RWPE2 (cell line): Measurements from ENCODE around the gene BLNK.
A peak's percentile ranks its signal among the peaks of the same experiment; 100 is the strongest.

Experiments used
- ATAC-seq: fragments of 200-7000 bp; cut with Tn5 transposase; 3 replicates; pipeline ENCODE4 v1.9.1; 2021; ENCODE audit warnings: low read depth
- DNase-seq: peaks from one replicate; pipeline ENCODE4 v3.0.0-alpha.2; 2020; ENCODE audit warnings: low spot score
- H3K27ac ChIP-seq: fragments of 450-650 bp; 2 replicates; pipeline ENCODE4 v1.5.1; 2017; ENCODE audit warnings: mild to moderate bottlenecking; ENCODE audit not compliant: poor library complexity, severe bottlenecking
- H3K27me3 ChIP-seq: fragments of 250-450 bp; sonication (Bioruptor Pico); 2 replicates; pipeline ENCODE4 v1.5.1; 2021; ENCODE audit warnings: mild to moderate bottlenecking, moderate library complexity; ENCODE audit not compliant: insufficient read depth, poor library complexity, severe bottlenecking
- H3K36me3 ChIP-seq: fragments of 250-450 bp; sonication (Bioruptor Pico); 2 replicates; pipeline ENCODE4 v1.5.1; 2020; ENCODE audit warnings: low read depth, mild to moderate bottlenecking, moderate library complexity
- H3K4me1 ChIP-seq: fragments of 250-450 bp; sonication (Bioruptor Pico); 2 replicates; pipeline ENCODE4 v1.5.1; 2021; ENCODE audit warnings: mild to moderate bottlenecking, moderate library complexity; ENCODE audit not compliant: insufficient read depth, poor library complexity, severe bottlenecking
- H3K4me3 ChIP-seq: fragments of 250-450 bp; sonication (Bioruptor Pico); 2 replicates; pipeline ENCODE4 v1.5.1; 2021; ENCODE audit warnings: mild to moderate bottlenecking, moderate library complexity; ENCODE audit not compliant: severe bottlenecking
- H3K9me3 ChIP-seq: fragments of 250-450 bp; sonication (Bioruptor Pico); 2 replicates; pipeline ENCODE4 v1.5.1; 2021; ENCODE audit warnings: mild to moderate bottlenecking, moderate library complexity; ENCODE audit not compliant: severe bottlenecking
- CTCF ChIP-seq: fragments of 450-650 bp; IDR thresholded peaks from one replicate; pipeline ENCODE4 v1.5.1; 2017; ENCODE audit warnings: mild to moderate bottlenecking, moderate library complexity; ENCODE audit not compliant: poor library complexity, severe bottlenecking

Gene BLNK

DNA sequence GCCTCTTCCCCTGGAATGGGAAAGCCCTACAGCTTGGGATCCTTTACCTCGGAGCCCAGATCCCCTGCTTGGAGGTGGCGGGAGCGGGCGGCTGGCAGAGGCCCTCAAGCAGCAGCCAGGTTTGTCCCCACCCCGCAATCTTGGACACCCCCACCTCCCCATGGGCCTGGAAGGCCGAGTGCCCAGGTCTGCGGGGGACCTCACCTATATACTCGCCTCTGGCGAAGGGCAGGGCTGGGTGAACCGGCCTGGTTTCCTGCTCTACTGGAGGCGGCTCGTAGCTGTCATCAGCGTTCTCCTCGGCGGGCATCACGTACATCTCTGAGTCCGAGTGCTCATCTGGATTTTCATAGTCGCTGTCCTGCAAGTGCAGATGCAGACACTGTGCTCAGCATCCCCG lies 44.2 kb downstream of the BLNK start:
- DNase-seq (no peak), ATAC-seq (no peak)
- Histone ChIP-seq H3K4me1 (no peaks in the 10 kb centered on the region), H3K27me3 (no peaks in the 10 kb centered on the region), H3K27ac (no peak overlapping the region), H3K4me3 (no peak overlapping the region), H3K9me3 (no peaks in the 10 kb centered on the region), H3K36me3 (no peaks in the 10 kb centered on the region)
- TF ChIP-seq CTCF: no peak

DNA sequence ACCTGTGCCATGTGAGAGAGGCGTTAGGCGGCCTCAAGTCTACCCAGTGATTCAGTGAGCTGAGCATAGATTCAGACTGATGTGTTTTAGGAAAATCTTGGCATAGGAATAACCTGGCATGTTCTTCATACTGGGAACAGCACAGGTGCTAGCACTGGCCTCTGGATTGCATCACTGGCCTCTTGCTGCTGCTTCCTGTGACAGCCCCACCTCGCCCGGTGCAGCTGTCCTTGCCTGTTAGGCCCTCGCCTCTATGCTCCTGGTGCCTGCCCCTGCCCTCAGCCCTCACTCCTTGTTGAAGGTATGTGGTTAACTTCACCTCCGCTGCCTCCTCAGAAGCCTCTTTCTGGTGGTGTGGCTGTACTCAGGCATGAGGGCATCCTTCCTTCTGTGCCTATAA lies 46.2 kb downstream of the BLNK start:
- peak; percentile 49; the same call in 2 of the 3 replicates for ATAC-seq
- no peak for TF ChIP-seq CTCF
- no peaks in the 10 kb centered on the region for H3K36me3 ChIP-seq

GRCh38 chr10:96222908-96223307 lies 48.5 kb downstream of the BLNK start:
- Histone ChIP-seq H3K9me3 (no peaks in the 10 kb centered on the region), H3K27ac (no peak overlapping the region), H3K4me1 (no peaks in the 10 kb centered on the region), H3K36me3 (no peaks in the 10 kb centered on the region), H3K27me3 (no peaks in the 10 kb centered on the region), H3K4me3 (no peak overlapping the region)
- no peak for DNase-seq
- ATAC-seq: no peak
- no peak for TF ChIP-seq CTCF

More for the DNA sequence above, 46.2 kb downstream of the BLNK start:
- Histone ChIP-seq H3K4me1 (no peaks in the 10 kb centered on the region), H3K27ac (no peak overlapping the region), H3K4me3 (no peak overlapping the region), H3K27me3 (no peaks in the 10 kb centered on the region), H3K9me3 (no peaks in the 10 kb centered on the region)
- no peak for DNase-seq

- Histone ChIP-seq H3K36me3 (no peaks in the 10 kb centered on the region), H3K4me3 (no peak overlapping the region), H3K27ac (no peak overlapping the region), H3K9me3 (no peaks in the 10 kb centered on the region), H3K4me1 (no peaks in the 10 kb centered on the region), H3K27me3 (no peaks in the 10 kb centered on the region)
- DNase-seq (no peak), ATAC-seq (no peak)
- TF ChIP-seq CTCF: no peak
These were observed 48.9 kb downstream of the BLNK start for GRCh38 chr10:96222441-96222840.

- H3K4me1 ChIP-seq: no peaks in the 10 kb centered on the region
- DNase-seq (no peak), ATAC-seq (no peak)
- no peaks in the 10 kb centered on the region for H3K36me3 ChIP-seq
- H3K4me3 ChIP-seq: no peak overlapping the region
- H3K27me3 ChIP-seq: no peaks in the 10 kb centered on the region
- TF ChIP-seq CTCF: no peak
- no peaks in the 10 kb centered on the region for H3K9me3 ChIP-seq
- H3K27ac ChIP-seq: no peak overlapping the region
These were observed 52.5 kb downstream of the BLNK start for GRCh38 chr10:96218826-96219225.
